T-helper 1 cell treated with Interleukin-12 subunit alpha and Interleukin-12 subunit beta and Interleukin-4 antibody, amounts not matched to agents 30 μg/mL and 1 μg/mL, for 36 hours (primary cell): ENCODE data around the gene MT2A.
"Not testable (repeated sequence)": the region's sequence is repeated elsewhere in the genome, so short reads cannot be mapped to it uniquely, and the experiment has no call there.

Experiments used
- H3K27ac Mint-ChIP-seq: one replicate; pipeline ENCODE4 v1.8.0; 2021; ENCODE audit warnings: mild to moderate bottlenecking, mixed read lengths
- H3K27me3 Mint-ChIP-seq: one replicate; pipeline ENCODE4 v1.8.0; 2021; ENCODE audit warnings: low read depth, mixed read lengths
- H3K36me3 Mint-ChIP-seq: one replicate; pipeline ENCODE4 v1.8.0; 2021; ENCODE audit warnings: low read depth, mixed read lengths
- H3K4me1 Mint-ChIP-seq: one replicate; pipeline ENCODE4 v1.8.0; 2021; ENCODE audit warnings: low read depth, mixed read lengths
- H3K4me3 Mint-ChIP-seq: one replicate; pipeline ENCODE4 v1.8.0; 2021; ENCODE audit warnings: mild to moderate bottlenecking, moderate library complexity, mixed read lengths
- H3K9me3 Mint-ChIP-seq: one replicate; pipeline ENCODE4 v1.8.0; 2021; ENCODE audit warnings: mixed read lengths

Gene MT2A

DNA sequence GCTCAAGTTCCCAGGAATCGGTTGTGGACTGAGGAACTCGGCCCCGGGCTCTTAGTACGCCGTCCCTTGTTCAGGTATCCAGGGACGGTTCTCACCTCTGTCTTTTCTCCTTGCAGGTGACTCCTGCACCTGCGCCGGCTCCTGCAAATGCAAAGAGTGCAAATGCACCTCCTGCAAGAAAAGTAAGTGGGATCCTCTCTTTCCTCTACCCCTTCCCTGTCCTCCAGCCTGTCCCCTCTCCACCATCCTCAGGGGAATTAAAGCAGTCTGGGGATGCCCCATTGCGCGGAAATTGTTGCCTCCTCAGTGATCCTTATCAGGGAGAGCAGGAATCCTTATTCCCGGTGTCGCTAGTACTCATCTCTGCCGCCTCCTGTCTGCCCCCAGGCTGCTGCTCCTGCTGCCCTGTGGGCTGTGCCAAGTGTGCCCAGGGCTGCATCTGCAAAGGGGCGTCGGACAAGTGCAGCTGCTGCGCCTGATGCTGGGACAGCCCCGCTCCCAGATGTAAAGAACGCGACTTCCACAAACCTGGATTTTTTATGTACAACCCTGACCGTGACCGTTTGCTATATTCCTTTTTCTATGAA, 585 bp downstream of the MT2A start:
- peak overlapping the region; percentile 99 for H3K27ac Mint-ChIP-seq
- no peaks in the 10 kb centered on the region for H3K9me3 Mint-ChIP-seq
- H3K27me3 Mint-ChIP-seq: no peaks in the 10 kb centered on the region
- H3K4me1 Mint-ChIP-seq: peaks cover 46% of the 10 kb centered on the region
- H3K36me3 Mint-ChIP-seq: peaks cover 6% of the 10 kb centered on the region
- peak overlapping the region; percentile 95 for H3K4me3 Mint-ChIP-seq

- peak overlapping the region; percentile 99 for H3K27ac Mint-ChIP-seq
- H3K36me3 Mint-ChIP-seq: peaks cover 6% of the 10 kb centered on the region
- no peaks in the 10 kb centered on the region for H3K27me3 Mint-ChIP-seq
- H3K9me3 Mint-ChIP-seq: no peaks in the 10 kb centered on the region
- peak overlapping the region; percentile 95 for H3K4me3 Mint-ChIP-seq
- H3K4me1 Mint-ChIP-seq: peaks cover 51% of the 10 kb centered on the region
Observed at GRCh38 chr16:56609463-56609921, 1.1 kb downstream of the MT2A start.

GRCh38 chr16:56610017-56610608, 1.7 kb downstream of the MT2A start:
- Mint-ChIP-seq H3K9me3 (no peaks in the 10 kb centered on the region), H3K27ac (peak overlapping the region; percentile 99), H3K36me3 (peaks cover 6% of the 10 kb centered on the region), H3K4me1 (peaks cover 56% of the 10 kb centered on the region), H3K27me3 (no peaks in the 10 kb centered on the region), H3K4me3 (peak overlapping the region; percentile 95)

GRCh38 chr16:56610609-56611111, 2.3 kb downstream of the MT2A start:
- H3K27me3 Mint-ChIP-seq: no peaks in the 10 kb centered on the region
- peaks cover 6% of the 10 kb centered on the region for H3K36me3 Mint-ChIP-seq
- H3K4me1 Mint-ChIP-seq: peaks cover 59% of the 10 kb centered on the region
- H3K4me3 Mint-ChIP-seq: peak overlapping the region; percentile 95
- no peaks in the 10 kb centered on the region for H3K9me3 Mint-ChIP-seq
- H3K27ac Mint-ChIP-seq: peak overlapping the region; percentile 99

- peak overlapping the region; percentile 46 for H3K4me3 Mint-ChIP-seq
- peaks cover 58% of the 10 kb centered on the region for H3K4me1 Mint-ChIP-seq
- peak overlapping the region; percentile 99 for H3K27ac Mint-ChIP-seq
- H3K9me3 Mint-ChIP-seq: no peaks in the 10 kb centered on the region
- H3K27me3 Mint-ChIP-seq: no peaks in the 10 kb centered on the region
- peaks cover 6% of the 10 kb centered on the region for H3K36me3 Mint-ChIP-seq
Observed at GRCh38 chr16:56611281-56611833, 3.0 kb downstream of the MT2A start.

GRCh38 chr16:56613706-56614105, 5.3 kb downstream of the MT2A start:
- H3K9me3 Mint-ChIP-seq: no peaks in the 10 kb centered on the region
- peaks cover 4% of the 10 kb centered on the region for H3K27me3 Mint-ChIP-seq
- H3K4me1 Mint-ChIP-seq: peaks cover 49% of the 10 kb centered on the region
- H3K36me3 Mint-ChIP-seq: peaks cover 2% of the 10 kb centered on the region
- no peak overlapping the region for H3K4me3 Mint-ChIP-seq
- no peak overlapping the region for H3K27ac Mint-ChIP-seq

GRCh38 chr16:56614549-56614991, 6.2 kb downstream of the MT2A start:
- Mint-ChIP-seq H3K27ac (peak overlapping the region; percentile 55), H3K36me3 (no peaks in the 10 kb centered on the region), H3K4me3 (no peak overlapping the region), H3K4me1 (peaks cover 46% of the 10 kb centered on the region), H3K27me3 (peaks cover 7% of the 10 kb centered on the region), H3K9me3 (no peaks in the 10 kb centered on the region)

DNA sequence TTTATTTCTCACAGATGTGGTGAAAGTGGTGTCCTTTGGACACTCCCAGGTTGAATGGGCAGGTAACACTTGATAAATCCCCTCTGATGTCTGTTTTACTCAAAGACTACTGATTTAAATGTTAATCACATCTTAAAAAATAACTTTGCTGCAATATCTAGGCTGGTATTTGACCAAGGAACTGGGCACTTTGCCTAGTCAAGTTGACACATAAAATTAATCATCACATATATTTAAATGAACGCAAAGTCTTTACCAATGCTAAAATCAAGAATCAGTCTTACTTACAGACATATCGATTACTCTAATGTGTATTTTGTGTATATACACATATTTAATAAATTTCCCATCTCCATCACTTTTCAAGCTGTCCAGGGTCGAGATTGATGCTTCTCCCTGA, 7.0 kb downstream of the MT2A start:
- H3K36me3 Mint-ChIP-seq: no peaks in the 10 kb centered on the region
- no peak overlapping the region for H3K27ac Mint-ChIP-seq
- H3K4me1 Mint-ChIP-seq: peaks cover 40% of the 10 kb centered on the region
- no peak overlapping the region for H3K4me3 Mint-ChIP-seq
- H3K9me3 Mint-ChIP-seq: no peaks in the 10 kb centered on the region
- peaks cover 7% of the 10 kb centered on the region for H3K27me3 Mint-ChIP-seq

- Mint-ChIP-seq H3K36me3 (no peaks in the 10 kb centered on the region), H3K4me1 (peaks cover 30% of the 10 kb centered on the region), H3K27ac (no peak overlapping the region), H3K27me3 (peaks cover 7% of the 10 kb centered on the region), H3K4me3 (peak overlapping the region; percentile 75), H3K9me3 (no peaks in the 10 kb centered on the region)
Observed at GRCh38 chr16:56616608-56617211, 8.3 kb downstream of the MT2A start.

GRCh38 chr16:56617212-56618085, 9.1 kb downstream of the MT2A start:
- Mint-ChIP-seq H3K4me1 (peaks cover 32% of the 10 kb centered on the region), H3K36me3 (no peaks in the 10 kb centered on the region), H3K27ac (peak overlapping the region; percentile 66), H3K9me3 (no peaks in the 10 kb centered on the region), H3K4me3 (peak overlapping the region; percentile 75), H3K27me3 (peaks cover 7% of the 10 kb centered on the region)

- Mint-ChIP-seq H3K27ac (no peak overlapping the region), H3K4me1 (peaks cover 32% of the 10 kb centered on the region), H3K36me3 (no peaks in the 10 kb centered on the region), H3K27me3 (peaks cover 8% of the 10 kb centered on the region), H3K9me3 (no peaks in the 10 kb centered on the region), H3K4me3 (peak overlapping the region; percentile 75)
Observed at GRCh38 chr16:56618138-56618537, 9.8 kb downstream of the MT2A start.

GRCh38 chr16:56620339-56620897, 12.0 kb downstream of the MT2A start:
- peaks cover 20% of the 10 kb centered on the region for H3K4me1 Mint-ChIP-seq
- H3K9me3 Mint-ChIP-seq: no peaks in the 10 kb centered on the region
- H3K27ac Mint-ChIP-seq: no peak overlapping the region
- no peak overlapping the region for H3K4me3 Mint-ChIP-seq
- peaks cover 15% of the 10 kb centered on the region for H3K27me3 Mint-ChIP-seq
- peaks cover 5% of the 10 kb centered on the region for H3K36me3 Mint-ChIP-seq

DNA sequence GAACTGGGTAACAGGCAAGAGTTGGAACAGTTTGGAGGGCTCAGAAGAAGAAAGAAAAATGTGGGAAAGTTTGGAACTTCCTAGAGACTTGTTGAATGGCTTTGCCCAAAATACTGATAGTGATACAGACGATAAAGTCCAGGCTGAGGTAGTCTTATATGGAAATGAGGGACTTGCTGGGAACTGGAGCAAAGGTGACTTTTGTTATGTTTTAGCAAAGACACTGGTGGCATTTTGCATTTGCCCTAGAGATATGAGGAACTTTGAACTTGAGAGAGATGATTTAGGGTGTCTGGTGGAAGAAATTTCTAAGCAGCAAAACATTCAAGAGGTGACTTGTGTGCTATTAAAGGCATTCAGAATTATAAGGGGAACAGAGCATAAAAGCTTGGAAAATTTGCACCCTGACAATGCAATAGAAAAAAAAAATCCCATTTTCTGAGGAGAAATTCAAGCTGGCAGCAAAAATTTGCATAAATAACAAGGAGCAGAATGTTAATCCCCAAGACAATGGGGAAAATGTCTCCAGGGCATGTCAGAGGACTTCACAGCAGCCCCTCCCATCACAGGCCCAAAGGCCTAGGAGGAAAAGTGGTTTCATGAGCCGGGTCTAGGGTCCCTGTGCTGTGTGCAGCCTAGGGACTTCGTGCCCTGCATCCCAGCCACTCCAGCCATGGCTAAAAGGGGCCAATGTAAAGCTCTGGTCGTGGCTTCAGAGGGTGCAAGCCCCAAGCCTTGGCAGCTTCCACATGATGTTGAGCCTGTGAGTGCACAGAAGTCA, 13.5 kb downstream of the MT2A start:
- not testable (repeated sequence) for H3K9me3 Mint-ChIP-seq, H3K4me3 Mint-ChIP-seq, H3K36me3 Mint-ChIP-seq, H3K27ac Mint-ChIP-seq
- peaks cover 19% of the 10 kb centered on the region for H3K4me1 Mint-ChIP-seq
- peaks cover 15% of the 10 kb centered on the region for H3K27me3 Mint-ChIP-seq
